SK-N-DZ (cell line): Measurements from ENCODE around the gene HEPN1.

ENCODE experiments used
- DNase-seq: peaks from one replicate; pipeline ENCODE4 v3.0.0-alpha.2; 2015; ENCODE audit warnings: low spot score

Gene HEPN1

DNA sequence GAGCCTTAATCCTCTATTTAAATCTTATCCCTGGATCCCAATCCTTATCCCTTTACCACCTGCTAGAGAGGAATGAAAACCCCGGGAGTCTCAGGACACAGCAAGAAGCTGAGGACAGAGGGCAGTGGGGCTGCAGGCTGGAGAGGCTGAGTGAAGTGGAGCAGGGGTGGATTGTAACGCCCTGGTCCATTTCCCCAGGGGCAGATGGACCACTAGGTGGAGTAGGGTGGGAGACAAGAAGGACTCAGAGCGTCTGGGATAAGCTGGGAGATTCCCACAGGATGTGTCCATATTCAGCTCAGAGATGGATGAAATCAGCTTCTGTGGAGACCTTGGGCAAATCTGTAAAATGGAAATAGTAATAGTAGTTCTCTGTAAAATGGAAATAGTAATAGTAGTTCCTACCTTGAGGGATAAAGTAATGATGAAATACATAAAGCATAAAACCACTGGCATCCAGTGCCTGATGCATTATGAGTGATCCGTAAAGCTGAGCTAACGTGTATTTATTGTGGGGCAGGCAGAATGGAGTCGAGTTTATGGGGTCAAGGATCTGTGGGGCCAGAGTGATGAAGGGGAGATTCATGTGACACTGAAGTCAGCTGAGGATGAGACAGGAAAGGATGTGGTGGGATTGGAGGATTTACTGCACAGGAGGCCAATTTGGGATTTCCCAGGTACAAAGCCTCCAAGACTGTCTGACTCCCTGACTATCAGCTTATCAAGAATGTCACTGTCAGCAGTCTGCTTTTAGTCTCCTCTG lies 19.5 kb upstream of the HEPN1 start:
- DNase-seq = no peak

DNA sequence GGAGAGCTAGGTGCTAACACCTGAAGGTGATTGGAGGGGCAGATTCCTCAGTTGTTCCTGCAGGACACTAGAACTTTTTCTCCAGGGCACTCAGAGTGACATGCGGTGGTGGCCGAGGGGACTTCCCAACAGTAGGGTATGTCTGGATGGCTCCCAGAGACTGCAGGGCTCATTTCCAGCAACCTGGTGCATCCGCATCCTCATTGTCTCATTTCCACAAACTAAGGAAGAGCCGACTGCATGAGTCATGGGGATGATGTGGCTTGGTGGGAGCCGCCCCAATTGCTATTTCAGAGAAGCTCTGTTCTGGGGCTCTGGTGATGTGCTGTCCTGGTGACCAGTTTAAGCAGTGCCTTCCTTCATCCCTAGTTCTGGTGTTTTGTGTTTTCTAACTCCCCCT lies 18.6 kb upstream of the HEPN1 start:
- no peak for DNase-seq

DNA sequence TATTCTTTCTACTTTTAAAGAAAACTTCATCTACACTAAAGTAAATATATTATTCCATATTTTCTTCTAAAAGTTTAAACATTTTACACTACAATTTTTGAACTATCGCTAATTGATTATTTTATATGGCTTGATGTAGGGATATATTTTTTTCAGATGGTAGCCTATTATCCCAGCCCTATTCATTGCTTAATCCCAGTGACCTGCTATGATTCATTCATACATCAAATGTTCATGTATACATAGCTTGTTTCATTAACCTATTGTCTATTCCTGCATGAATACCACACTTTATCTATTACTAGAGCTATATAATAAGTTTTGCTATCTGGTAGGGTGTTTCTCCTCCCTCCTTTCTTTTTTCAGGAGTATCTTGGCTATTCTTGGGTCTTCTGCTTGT lies 16.4 kb upstream of the HEPN1 start:
- no peak for DNase-seq

DNA sequence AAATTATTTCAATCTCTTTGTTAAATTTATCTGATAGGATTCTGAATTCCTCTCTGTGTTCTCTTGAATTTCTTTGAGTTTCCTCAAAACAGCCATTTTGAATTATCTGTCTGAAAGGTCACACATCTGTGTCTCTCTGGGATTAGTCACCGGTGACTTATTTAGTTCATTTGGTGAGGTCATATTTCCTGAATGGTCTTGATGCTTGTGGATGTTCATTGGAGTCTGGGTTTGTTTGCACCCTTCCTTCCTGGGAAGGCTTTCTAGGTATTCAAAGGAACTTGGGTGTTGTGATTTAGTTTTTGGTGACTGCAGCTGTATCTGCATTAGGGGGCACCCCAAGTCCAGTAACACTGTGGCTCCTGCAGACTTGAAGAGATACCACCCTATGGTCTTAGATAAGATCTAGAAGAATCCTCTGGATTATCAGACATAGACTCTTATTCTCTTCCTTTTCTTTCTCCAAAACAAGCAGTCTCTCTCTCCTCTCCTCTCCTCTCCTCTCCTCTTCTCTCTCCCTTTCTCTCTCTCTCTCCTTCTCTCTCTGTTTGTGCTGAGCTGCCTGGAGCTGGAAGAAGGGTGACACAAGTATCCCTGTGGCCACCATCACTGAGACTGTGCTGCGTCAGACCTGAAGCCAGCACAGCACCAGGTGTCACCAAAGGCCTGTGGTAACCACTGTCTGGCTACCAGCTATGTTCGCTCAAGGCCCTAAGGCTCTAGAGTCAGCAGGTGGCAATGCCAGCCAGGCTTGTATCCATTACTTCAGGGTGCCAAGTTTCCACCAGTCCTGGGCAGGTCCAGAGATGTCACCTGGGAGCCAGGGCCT lies 3.3 kb upstream of the HEPN1 start:
- no peak for DNase-seq

DNA sequence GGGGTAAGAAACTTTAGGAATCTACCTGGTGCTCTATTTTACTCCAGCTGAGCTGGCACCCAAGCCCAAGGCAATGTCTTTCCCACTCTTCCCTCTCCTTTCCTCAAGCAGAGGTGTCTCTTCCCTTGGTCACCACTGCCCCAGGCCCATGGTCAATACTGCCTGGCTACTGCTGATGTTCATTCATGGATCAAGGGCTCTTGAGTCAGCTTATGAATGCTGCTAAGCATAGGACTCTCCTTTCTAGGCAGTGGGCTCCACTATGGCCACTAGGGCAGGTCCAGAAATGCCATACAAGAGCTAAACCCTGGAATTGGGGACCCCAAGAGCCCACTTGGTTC lies 2.7 kb upstream of the HEPN1 start:
- DNase-seq = no peak

DNA sequence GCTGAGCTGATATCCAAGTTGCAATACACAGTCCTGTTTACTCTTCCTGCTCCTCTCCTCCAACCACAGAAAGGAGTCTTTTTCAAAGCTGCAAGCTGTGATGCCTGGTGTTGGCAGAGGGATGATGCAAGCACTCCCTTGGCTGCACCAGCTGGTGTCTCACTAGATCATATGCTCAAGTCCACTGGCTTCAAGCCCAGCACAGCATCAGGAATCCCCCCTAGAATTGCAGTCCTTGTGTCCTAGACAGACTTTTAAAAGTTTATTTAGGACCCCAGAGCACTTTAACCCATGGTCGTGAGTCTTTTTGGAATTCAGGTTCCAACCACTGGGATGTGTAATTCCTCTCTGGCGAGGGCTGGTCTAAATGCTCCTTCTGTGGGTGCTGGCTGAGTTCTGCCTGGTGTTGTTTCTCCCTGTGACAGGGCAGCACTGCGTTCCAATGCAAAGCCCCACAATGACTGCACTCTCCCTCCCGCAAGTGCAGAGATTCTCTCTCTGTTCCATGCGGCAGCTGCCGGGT lies 1.9 kb upstream of the HEPN1 start:
- DNase-seq = no peak

DNA sequence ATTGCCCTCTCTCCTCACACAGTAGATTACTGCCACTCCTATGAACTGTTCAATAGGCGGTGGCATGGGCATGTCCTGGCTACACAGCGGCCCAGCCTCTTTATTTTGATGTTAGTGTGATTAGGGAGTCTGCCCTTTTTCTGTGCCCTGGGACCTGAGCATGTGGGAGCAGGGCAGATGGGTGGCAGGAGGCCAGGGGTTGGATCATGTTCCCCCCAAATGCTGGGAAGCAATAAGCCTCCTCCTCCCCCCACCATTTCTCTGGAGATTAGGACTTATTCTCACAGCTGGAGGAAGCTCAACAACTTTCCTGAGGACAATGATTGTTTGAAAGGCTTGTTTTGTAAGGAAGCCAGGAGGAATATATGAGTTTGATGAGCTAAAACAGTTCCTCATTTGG lies 848 bp downstream of the HEPN1 start:
- DNase-seq = no peak

DNA sequence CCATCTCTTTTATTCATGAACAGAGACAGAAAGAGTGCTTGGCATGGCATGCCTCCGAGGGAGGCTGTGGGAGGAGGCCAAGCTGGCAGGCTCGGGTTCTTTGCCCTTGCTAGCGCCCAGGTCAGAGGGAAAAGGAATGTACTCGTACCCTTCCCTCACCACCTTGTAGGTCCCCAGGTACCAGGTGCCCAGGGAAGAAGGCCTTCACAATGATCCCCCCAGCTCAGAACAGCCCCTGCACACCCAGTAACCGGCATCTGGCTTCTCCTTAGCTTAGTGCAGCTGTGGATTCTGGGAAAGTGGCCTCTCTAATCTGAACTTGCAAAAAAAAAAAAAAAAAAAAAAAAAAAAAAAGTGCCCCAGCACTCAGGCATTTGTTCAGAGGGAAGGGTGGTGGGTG lies 1.3 kb downstream of the HEPN1 start:
- no peak for DNase-seq

DNA sequence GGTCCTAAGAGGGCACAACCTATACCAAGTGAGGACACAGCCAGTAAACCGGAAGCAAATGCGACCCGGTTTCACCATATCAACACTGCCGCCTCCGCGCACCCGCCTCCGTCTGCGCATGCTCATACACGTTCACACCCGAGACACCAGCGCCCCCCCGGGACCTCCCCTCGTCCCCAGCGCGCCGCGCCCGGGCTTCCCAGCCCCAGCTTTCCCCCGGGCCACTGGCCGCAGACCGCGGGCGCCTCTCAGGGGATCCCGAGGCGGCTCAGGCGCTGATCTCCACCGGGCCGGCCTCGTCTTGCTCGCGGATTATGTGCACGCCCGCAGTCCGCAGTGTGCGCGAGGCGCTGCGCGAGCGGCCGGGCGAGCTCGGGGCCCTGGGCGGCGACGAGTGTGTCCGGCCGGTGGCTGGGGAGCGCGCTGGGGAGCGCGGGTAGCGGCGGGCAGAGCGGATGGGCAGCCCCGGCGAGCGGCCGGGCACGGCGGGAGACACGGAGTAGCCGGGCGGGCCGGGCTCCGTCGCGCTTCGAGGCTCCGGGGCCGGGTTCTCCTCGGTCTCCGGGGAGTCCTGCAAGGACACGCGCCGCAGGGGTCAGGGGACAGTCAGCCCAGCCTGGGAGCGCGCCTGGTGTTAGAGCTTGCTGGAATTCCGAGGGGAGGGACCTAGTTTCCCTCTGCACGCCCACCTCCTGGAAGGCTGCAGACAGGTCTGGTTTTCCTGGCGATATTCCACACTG lies 2.0 kb downstream of the HEPN1 start:
- peak; percentile 67 for DNase-seq

DNA sequence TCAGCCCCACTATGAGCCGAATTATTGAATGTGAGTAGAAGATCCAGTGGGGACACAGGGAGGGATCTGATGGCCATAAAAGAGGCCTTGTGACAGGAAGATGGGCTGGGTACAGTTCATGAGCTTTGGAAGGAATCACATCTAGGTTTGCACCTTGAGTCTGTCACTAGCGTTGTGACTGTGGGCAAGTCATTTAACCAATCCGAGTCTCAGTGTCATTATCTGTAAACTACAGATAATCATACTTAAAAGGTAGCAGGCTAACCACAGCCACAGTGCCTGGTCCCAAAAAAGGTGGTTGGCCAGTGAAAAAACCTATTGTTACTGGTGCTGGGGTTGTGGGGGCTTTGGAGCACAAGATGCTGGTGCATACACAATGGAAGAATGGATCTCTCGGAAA lies 3.8 kb downstream of the HEPN1 start:
- DNase-seq = no peak

DNA sequence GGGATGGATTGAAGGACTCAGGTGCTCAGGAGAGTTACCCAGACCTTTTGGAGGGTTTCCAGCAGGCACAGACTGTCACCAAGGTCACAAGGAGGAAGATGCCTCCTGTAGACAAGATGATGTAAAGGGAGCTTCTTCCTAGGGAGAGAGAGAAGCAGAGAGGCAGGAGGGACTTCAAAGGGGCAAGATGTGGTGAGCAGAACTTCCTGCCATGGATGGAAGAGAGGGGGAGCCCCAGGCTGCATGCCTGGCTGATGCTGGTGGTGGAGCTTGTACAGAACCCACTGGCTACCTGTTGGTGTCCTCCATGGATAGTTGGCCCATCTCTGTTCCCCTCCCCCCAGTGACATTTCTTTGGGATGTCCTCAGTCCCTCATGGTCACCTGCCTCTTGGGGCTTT lies 4.2 kb downstream of the HEPN1 start:
- no peak for DNase-seq

DNA sequence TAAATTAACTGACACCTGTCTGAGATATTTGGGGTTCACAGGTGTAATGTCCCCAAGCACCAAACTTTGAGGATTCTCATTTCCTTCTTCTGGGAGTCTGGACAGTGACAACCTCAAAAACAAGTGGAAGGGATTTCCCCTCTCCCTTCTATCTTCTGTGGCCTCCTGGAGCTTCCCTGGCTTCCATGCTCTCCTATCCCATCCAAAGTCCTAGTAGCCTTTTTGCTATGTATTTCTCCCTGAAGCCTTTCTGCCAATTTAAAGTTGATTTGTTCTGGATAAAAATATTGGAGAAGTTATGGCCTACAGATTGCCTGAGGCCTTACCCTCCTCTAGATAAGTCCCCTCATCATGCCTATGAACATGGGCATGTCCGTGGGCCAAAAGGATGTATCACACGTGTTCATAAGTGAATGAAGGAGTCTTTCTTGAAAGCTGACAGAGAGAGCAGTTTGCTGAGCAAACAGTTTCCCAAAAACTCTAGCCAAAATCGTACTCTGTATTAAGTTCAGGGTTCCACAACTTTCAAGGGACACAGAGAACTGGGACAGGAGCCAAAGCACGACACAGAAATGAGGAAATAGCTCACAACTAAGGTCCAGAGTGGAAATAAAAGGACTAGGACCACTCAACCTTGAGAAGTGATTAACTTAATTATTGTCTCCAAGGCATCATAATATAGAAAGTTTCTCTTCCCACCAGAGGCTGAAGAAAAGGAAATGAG lies 10.1 kb downstream of the HEPN1 start:
- DNase-seq = no peak

DNA sequence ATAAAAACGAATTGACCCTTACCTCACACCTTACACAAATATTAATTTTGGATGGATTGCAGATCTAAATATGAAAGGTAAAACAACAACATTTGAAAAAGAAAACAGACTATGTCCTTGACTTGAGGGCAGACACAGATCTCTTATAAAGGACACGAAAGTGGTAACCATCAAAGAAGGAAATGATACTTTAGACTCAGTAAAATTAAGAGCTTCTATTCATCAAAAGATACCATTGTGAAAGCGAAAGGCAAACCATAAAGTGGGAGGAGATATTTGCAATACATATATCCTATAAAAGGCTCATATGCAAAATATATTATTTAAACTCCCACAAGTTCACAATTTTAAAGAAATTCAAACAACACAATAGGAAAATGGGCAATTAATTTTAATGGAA lies 11.7 kb downstream of the HEPN1 start:
- no peak for DNase-seq

DNA sequence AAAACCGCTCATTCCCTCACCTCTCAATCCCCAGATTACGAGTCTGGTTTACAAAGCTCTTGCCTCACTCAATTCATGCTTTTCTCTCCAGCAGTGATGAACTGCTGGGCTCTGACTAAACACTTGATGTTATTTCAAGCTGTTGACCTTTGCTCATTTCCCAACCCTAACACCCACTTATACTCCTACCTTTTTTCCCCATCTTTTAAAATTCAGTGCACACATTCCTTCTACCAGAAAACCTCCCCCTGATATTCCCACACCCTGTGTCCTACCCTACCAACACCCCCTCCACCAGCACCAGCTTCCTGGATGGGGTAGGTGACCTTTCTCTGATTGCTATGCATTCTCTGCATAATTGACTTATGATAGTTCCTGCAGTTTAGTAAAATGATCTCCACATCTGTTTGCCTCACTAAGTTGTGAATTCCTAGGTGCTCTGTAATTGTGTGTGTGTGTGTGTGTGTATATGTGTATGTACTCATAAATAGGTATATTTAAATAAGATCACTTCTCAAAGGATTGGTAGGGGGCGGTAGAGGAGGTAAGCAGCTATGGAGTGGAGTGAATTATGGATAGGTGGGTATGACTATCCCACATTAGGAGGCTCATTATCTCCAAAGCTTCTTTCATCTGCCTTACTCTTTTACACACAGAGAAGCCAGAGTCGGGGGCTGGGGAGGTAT lies 16.0 kb downstream of the HEPN1 start:
- no peak for DNase-seq

DNA sequence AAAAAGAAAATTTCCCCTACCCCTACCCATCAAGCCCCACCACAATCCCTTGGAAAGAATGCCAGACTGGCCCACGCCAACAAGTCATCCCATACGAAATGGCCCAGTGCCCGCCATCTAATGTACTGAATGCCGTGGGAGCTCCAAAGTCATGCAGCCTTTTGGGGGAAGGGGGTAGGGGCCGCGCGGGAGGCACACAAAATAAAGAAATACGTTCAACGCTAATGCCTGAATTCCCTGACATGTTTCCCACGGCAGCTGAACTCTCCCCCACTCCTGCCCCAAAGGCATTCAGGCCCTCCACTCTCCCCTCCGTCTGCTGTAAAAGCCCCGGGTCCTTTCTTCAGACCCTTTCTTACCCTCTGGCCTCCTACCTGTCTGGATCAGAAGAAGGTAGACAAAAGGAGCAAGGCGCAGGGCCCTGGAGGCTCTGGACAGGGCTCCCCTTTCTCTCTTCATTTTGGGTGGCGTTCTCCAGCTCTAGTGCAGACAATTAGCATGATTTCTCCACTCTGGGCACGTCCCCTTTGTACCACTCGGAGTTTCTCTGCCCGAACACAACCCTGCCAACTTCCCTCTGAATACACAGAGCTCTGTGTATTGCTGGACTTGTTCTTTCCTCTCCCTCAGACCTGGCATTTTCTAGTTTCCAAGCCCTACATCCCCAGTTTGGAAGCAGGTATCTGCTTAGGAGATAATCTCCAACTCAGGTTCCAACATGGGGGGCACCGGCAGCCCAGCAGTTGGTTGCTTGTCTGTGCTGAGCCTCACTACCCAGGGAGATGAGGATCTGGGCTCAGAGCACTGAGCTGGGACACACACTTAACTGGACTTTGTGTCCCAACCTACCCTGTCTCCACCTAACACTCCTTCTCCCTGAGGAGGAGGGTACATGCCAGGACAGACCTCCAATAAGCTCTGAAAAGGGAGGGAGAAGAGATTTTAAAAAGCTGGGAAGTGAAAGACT lies 16.8 kb downstream of the HEPN1 start, which contains the start of gene HEPACAM:
Gene HEPACAM, minus strand, starts transcription at position 500 of the 967 bp plus-strand sequence. Its CDS starts 41 bp downstream, at position 459.
- no peak for DNase-seq

DNA sequence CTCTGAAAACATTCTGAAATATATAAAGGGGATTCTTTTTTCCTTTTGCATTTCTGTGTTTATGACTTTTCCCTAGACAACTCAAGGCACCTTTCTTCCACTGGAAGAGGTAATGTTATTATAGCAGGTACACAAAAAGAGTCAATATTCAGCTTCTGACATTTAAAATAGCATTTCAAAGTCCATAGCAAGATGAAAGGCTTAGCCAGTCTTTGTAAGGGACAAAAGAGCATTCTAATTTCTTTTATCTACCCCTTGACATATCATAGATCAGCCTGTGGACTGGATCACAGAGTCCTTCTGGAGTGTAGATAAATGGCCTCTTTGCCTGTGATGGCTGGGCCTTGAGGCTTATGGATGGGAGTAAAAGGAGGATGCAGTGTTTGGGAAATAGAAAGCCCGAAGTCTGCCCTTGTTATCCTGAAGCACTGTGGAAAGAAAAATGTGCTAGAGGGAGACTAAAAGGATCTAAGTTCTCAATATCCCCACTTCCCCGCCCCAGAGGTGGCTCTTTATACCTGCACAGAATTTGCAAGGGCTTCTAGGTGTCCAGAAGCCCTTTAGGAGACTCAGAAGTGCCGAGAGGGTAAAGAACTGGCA lies 18.4 kb downstream of the HEPN1 start:
- DNase-seq = no peak

DNA sequence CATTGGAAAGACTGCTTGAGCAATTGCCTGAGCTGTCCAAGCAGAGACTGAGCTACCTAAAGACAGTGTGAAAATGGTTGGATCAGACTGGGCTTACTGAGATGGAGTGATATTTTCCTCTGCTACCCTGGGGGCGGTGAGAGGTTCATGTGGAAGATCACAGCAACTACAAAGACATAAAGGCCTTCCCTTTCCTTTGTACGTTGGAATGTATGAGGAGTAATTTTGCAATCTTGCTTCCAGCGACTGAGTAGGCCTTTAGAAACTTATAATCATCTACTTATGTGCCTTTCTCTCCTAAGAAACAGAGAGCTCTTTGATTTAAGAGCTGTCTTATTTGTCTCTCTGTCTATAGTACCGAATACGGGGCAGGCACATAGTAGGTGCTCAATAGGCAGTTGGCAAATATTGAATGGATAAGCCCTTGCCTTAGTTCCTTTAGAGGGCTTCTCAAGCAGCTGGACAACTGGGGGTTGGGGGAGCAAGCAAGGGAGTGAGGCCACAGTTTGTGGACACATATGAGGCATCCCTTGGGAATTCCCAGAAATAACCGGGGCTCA lies 19.2 kb downstream of the HEPN1 start:
- no peak for DNase-seq

DNA sequence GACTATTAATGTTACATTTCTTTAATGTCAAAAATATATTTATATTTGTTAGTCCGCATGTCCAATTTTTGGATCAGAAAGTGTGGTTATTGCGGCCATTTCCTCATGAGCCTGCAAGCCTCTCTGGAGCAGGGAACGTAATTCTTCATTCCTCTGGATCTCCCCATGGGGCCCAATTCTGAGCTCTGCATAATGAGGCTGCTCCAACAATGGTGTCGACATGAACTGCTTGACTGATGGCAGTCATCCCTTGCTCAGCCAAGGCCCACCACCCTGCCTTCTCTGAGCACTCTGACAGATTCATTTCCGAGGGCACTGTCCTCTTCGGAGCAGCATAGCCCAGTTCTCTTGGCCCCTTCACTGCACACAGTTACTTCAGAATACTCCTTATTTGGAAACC lies 19.9 kb downstream of the HEPN1 start:
- DNase-seq = no peak

DNA sequence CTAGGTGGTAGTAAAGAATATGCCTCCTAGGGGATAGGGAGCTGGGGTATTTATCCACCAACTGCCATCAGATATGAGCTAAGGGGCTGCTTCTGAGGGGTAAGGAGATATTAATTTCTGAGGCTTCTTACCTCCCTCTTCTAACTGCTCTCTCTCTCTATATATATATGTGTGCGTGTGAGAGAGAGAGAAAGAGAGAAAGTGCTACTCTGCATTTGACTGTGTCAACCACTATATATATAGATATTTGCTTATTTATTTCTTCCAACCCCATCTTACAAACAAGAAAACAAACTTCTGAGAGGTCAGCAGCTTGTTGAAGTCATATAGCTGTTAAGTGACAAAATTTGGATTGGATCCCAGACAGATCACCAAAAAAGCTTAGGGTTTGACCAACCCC lies 22.7 kb downstream of the HEPN1 start:
- DNase-seq = no peak
